ENCODE data around the gene KCNQ5. TPM values are rescaled to one million over a fixed set of nuclear protein-coding genes. Genes with fewer than 3 reads are reported as not detected.

KCNQ5 gene
- total and polyA plus RNA-seq, 2 of the 8 experiments (the other 6 are each of a cell fraction or from before 2014, with no cell fraction given), result 0.83 to 1.2 TPM

DNA sequence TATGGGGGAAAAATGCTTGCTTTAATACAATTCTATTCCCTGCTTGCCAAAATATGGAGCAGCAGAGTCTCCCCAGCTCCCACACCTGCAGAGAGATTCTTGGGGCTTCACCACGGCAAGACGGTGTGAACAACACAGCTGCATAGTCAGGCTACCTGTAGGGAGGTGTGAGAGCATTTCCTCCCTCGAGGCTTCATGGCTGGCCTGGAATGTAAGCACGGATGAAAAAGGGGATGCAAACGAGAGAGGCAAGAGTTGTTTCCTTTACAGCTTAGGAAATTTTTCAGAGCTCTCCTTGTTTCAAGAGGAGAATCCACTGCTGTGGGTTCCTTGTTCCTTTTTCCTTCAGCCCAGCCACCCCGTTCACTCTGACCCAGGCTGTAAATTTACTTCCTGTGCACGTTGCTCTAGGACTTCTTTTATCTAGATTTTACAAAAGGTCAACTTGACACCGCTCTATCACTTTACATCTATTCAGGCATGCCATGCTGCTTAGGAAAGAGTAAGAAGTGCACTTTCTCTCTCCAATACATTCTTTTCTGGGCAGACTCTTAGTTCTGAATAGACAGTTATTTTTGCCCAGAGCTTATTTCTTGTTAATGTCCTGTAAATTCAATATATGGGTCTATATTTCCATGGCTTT is 406.4 kb downstream of the KCNQ5 start:
- Histone ChIP-seq H3K79me2 (ENCODE audit: control insufficient read depth in 1 of 2, insufficient read depth in 2 of 2, low read length in 2 of 2) (no peaks in the 10 kb centered on the region), H4K20me1 (replicated peaks in 1 of 2; ENCODE audit: control insufficient read depth in 1 of 2, insufficient read depth in 2 of 2, low read length in 2 of 2) (no peaks in the 10 kb centered on the region), H2BK5ac (ENCODE audit: low read depth, low read length) (no peak overlapping the region), H3K56ac (replicated peaks; ENCODE audit: insufficient read length, low read depth, low read length) (no peak overlapping the region), H3K4me2 (ENCODE audit: insufficient read depth in 1 of 2, low read depth in 2 of 2, low read length in 2 of 2) (peak overlapping the region; percentile 43 to 51; a peak in 3 of 4 replicates), H2BK120ac (replicated peaks; ENCODE audit: low read depth, low read length) (no peak overlapping the region), H2AFZ (ENCODE audit: low read length) (peak overlapping the region; percentile 84), H3K9me3 (ENCODE audit: insufficient read depth in 2 of 2, low read depth in 1 of 2, low read length in 1 of 2) (no peaks in the 10 kb centered on the region), H3K23ac (ENCODE audit: insufficient read length) (no peak overlapping the region), H2BK12ac (ENCODE audit: low read depth, low read length) (no peak overlapping the region), H3K36me3 (ENCODE audit: control insufficient read depth in 2 of 4, insufficient read depth in 4 of 4, low read length in 3 of 4) (no peaks in the 10 kb centered on the region; a peak in 1 of 8 replicates), H3K4ac (replicated peaks; ENCODE audit: insufficient read length, low read depth, low read length) (no peak overlapping the region), H3K23me2 (ENCODE audit: low read depth, low read length) (no peaks in the 10 kb centered on the region), H4K8ac (ENCODE audit: extremely low read depth, insufficient read depth, low read length) (no peak overlapping the region), H2BK15ac (ENCODE audit: low read length) (no peak overlapping the region), H3K27me3 (replicated peaks in 1 of 4; ENCODE audit: control insufficient read depth in 3 of 4, extremely low read depth in 1 of 4, insufficient read depth in 3 of 4, low read length in 3 of 4) (peaks cover 0 to 2% (median 0%) of the 10 kb centered on the region in 4 experiments; a peak in 1 of 7 replicates), H3K9ac (replicated peaks in 1 of 4; ENCODE audit: extremely low read depth in 1 of 4, low read depth in 3 of 4, low read length in 3 of 4) (no peak overlapping the region), H3K27ac (ENCODE audit: low read depth, low read length) (no peak overlapping the region), H4K91ac (replicated peaks; ENCODE audit: insufficient read length, low read length) (no peak overlapping the region), H3K18ac (ENCODE audit: extremely low read depth, low read length) (no peak overlapping the region), H4K5ac (ENCODE audit: insufficient read length, low read depth, low read length) (no peak overlapping the region), H3K4me1 (replicated peaks in 1 of 4; ENCODE audit: control insufficient read depth in 3 of 4, insufficient read depth in 4 of 4, low read length in 3 of 4) (peaks cover 2 to 11% (median 8%) of the 10 kb centered on the region in 4 experiments; a peak in 6 of 7 replicates), H2AK5ac (ENCODE audit: low read depth, low read length) (no peak overlapping the region), H3K14ac (ENCODE audit: insufficient read length) (no peak overlapping the region), H3K79me1 (ENCODE audit: low read depth, low read length) (no peaks in the 10 kb centered on the region), H3K4me3 (ENCODE audit: extremely low read depth in 1 of 4, insufficient read depth in 2 of 4, low read depth in 3 of 4, low read length in 4 of 4) (no peak overlapping the region), H2BK20ac (ENCODE audit: low read length) (no peak overlapping the region)
- 36% methylated on average over 8 of the region's 8 CpGs; no CpG with 5 or more reads in 1 of the 2 experiments for WGBS, 2 experiments (ENCODE audit: extremely low coverage in 1 of 2, insufficient coverage in 1 of 2, insufficient read length in 1 of 2, insufficient replicate concordance in 2 of 2, low coverage in 1 of 2, low lambda C conversion rate in 2 of 2, missing lambda C conversion rate in 1 of 2)
- peak in 1 of 2 experiments; percentile 15 for DNase-seq (ENCODE audit: low read depth in 1 of 2, low spot score in 2 of 2)
- ChIA-PET POLR2A (ENCODE audit: partially characterized antibody) (no interaction called here), CTCF (ENCODE audit: partially characterized antibody) (no interaction called here)
- FAIRE-seq, result peak; percentile 24

Measured in H1 (cell line).